Muscle layer of duodenum (tissue), 2 donors: Measurements from ENCODE around the gene PUDP.

ENCODE experiments used
- H3K27ac ChIP-seq: one replicate; pipeline ENCODE4 v1.7.0; 2013; ENCODE audit warnings: mild to moderate bottlenecking, low read length
- H3K27me3 ChIP-seq: one replicate; pipeline ENCODE4 v1.7.0; 2013; ENCODE audit warnings: low read depth, mild to moderate bottlenecking, control low read depth, low read length
- H3K36me3 ChIP-seq, 2 donors: one replicate each; pipeline ENCODE4 v1.7.0; 2013; ENCODE audit warnings: low read length in 2 of 2, control low read depth in 1 of 2, mild to moderate bottlenecking in 1 of 2; ENCODE audit not compliant: insufficient read depth in 2 of 2, control insufficient read depth in 1 of 2
- H3K4me1 ChIP-seq, 2 donors: one replicate each; pipeline ENCODE4 v1.7.0; 2013; ENCODE audit warnings: low read length in 2 of 2, mild to moderate bottlenecking in 2 of 2, control low read depth in 1 of 2, moderate library complexity in 1 of 2; ENCODE audit not compliant: insufficient read depth in 2 of 2, control insufficient read depth in 1 of 2
- H3K4me3 ChIP-seq, 2 donors: one replicate each; pipeline ENCODE4 v1.7.0; 2013; ENCODE audit warnings: low read length in 2 of 2, low read depth in 1 of 2, mild to moderate bottlenecking in 1 of 2
- H3K9me3 ChIP-seq, 2 donors: one replicate each; pipeline ENCODE4 v1.7.0; 2013; ENCODE audit warnings: low read length in 2 of 2, control low read depth in 1 of 2, mild to moderate bottlenecking in 1 of 2; ENCODE audit not compliant: control insufficient read depth in 1 of 2
- donor health status: healthy.

Gene PUDP

GRCh38 chrX:7068939-7069367, 79.0 kb downstream of the PUDP start:
- H3K9me3 ChIP-seq, result no peaks in the 10 kb centered on the region
- no peaks in the 10 kb centered on the region for H3K27me3 ChIP-seq
- H3K4me3 ChIP-seq, result no peak overlapping the region
- no peaks in the 10 kb centered on the region for H3K36me3 ChIP-seq
- H3K4me1 ChIP-seq, result no peaks in the 10 kb centered on the region
- no peak overlapping the region for H3K27ac ChIP-seq

DNA sequence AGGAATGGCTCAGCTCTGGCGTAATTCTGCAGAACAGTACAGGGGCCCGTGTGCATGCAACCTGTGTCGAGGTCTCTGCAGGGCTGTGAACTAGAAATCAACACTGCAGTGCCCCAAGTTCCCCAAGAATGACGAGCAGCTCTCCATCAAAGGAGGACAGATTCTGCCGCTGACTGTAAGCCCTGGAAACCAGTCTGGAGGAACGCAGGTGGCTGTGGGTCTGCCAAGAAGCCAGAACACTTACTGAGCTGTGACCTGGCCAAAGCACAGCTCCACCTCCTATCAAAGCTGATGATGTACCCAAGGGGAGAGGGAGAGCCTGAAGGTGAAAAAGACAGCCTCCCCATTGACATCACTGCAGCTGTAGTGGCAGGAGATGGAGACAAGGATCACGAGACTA, 80.7 kb downstream of the PUDP start:
- no peaks in the 10 kb centered on the region for H3K27me3 ChIP-seq
- H3K4me3 ChIP-seq, result no peak overlapping the region
- no peaks in the 10 kb centered on the region for H3K9me3 ChIP-seq
- H3K36me3 ChIP-seq, result no peaks in the 10 kb centered on the region
- no peaks in the 10 kb centered on the region for H3K4me1 ChIP-seq
- H3K27ac ChIP-seq, result no peak overlapping the region

- no peaks in the 10 kb centered on the region for H3K9me3 ChIP-seq
- H3K4me1 ChIP-seq, result no peaks in the 10 kb centered on the region
- H3K36me3 ChIP-seq, result no peaks in the 10 kb centered on the region
- H3K27me3 ChIP-seq, result no peaks in the 10 kb centered on the region
- H3K27ac ChIP-seq, result no peak overlapping the region
- H3K4me3 ChIP-seq, result no peak overlapping the region
Observed at GRCh38 chrX:7065473-7065872, 82.5 kb downstream of the PUDP start.

DNA sequence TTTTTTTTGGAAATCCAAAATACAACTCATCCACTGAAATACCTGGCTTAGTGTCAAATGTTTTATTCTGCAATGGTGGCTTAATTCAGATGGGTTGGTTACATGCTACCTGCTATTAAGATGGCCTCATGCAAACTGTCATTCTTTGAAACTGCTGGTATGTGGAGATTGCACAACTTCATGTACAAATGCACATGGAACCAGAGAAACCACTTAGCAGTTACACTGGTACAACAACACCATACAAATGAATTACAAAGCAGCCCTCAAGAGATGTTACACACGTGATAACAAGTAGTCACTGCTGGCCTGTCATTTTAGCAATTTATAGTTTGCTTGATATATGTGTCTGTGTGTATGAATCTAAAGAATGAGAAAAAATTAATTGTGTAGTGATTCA, 85.0 kb downstream of the PUDP start:
- Histone ChIP-seq H3K4me1 (no peaks in the 10 kb centered on the region), H3K36me3 (no peaks in the 10 kb centered on the region), H3K27me3 (no peaks in the 10 kb centered on the region), H3K27ac (no peak overlapping the region), H3K9me3 (no peaks in the 10 kb centered on the region), H3K4me3 (no peak overlapping the region)

DNA sequence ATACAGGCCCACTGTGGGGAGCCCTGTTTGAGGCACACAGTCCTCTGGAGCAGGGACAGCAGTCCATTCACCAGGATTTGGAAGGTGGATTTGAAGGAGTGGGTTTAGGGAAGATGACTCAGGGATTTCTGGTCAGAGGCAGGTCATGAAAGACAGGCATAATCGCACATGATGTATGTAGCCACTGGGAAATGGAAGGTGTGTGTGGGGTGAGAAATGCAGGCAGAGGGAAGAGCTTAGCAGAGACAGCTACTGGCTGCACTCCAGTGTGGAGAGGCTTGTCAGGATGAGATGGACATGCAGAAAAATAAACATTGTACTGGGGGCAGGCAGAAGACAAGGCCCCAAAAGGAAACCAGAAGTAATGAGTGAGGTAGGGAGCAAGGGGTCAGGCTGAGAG, 85.7 kb downstream of the PUDP start:
- Histone ChIP-seq H3K4me3 (no peak overlapping the region), H3K4me1 (no peaks in the 10 kb centered on the region), H3K36me3 (no peaks in the 10 kb centered on the region), H3K27me3 (no peaks in the 10 kb centered on the region), H3K9me3 (no peaks in the 10 kb centered on the region), H3K27ac (no peak overlapping the region)

GRCh38 chrX:7061429-7061828, 86.5 kb downstream of the PUDP start:
- Histone ChIP-seq H3K9me3 (no peaks in the 10 kb centered on the region), H3K4me1 (no peaks in the 10 kb centered on the region), H3K27me3 (no peaks in the 10 kb centered on the region), H3K4me3 (no peak overlapping the region), H3K27ac (no peak overlapping the region), H3K36me3 (no peaks in the 10 kb centered on the region)

- no peaks in the 10 kb centered on the region for H3K4me1 ChIP-seq
- no peak overlapping the region for H3K4me3 ChIP-seq
- no peak overlapping the region for H3K27ac ChIP-seq
- H3K9me3 ChIP-seq, result no peaks in the 10 kb centered on the region
- H3K27me3 ChIP-seq, result no peaks in the 10 kb centered on the region
- no peaks in the 10 kb centered on the region for H3K36me3 ChIP-seq
Observed at GRCh38 chrX:7060444-7060843, 87.5 kb downstream of the PUDP start.

GRCh38 chrX:7059859-7060258, 88.1 kb downstream of the PUDP start:
- Histone ChIP-seq H3K9me3 (no peaks in the 10 kb centered on the region), H3K27ac (no peak overlapping the region), H3K4me1 (no peaks in the 10 kb centered on the region), H3K4me3 (no peak overlapping the region), H3K36me3 (no peaks in the 10 kb centered on the region), H3K27me3 (no peaks in the 10 kb centered on the region)

- H3K4me3 ChIP-seq, result no peak overlapping the region
- no peaks in the 10 kb centered on the region for H3K36me3 ChIP-seq
- H3K4me1 ChIP-seq, result no peaks in the 10 kb centered on the region
- no peak overlapping the region for H3K27ac ChIP-seq
- no peaks in the 10 kb centered on the region for H3K9me3 ChIP-seq
- H3K27me3 ChIP-seq, result no peaks in the 10 kb centered on the region
Observed at GRCh38 chrX:7059214-7059838, 88.6 kb downstream of the PUDP start.

DNA sequence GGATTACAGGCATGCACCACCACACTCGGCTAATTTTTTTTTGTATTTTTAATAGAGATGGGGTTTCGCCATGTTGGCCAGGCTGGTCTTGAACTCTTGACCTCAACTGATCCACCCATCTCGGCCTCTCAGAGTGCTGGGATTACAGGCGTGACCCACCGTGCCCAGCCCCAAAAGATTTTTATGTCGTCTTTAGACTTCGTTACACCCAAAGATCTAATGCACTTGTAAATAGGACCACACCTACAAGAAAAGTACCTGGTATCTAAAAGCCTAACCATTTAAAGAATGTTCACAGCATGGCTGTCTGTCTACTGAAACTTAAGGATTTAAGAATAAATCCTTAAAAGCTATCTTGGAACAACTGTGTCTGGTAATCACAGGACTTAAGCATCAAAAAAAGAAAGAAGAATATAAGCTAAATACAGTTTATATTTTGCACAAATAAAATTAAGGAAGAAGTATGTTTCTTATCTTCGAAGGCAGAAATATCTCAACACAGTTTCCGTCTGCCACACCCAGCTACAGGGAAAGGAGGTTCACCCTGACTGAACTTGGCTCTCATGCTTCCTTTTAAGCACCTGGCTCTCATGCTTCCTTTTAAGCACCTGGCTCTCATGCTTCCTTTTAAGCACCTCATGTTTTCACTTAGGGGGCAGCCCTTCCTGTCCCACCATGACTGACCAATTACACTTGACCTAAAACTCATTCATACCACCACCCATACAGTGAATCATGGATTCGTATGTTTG, 92.4 kb downstream of the PUDP start:
- Histone ChIP-seq H3K36me3 (no peaks in the 10 kb centered on the region), H3K4me3 (no peak overlapping the region), H3K4me1 (no peaks in the 10 kb centered on the region), H3K27ac (no peak overlapping the region), H3K27me3 (no peaks in the 10 kb centered on the region), H3K9me3 (no peaks in the 10 kb centered on the region)

DNA sequence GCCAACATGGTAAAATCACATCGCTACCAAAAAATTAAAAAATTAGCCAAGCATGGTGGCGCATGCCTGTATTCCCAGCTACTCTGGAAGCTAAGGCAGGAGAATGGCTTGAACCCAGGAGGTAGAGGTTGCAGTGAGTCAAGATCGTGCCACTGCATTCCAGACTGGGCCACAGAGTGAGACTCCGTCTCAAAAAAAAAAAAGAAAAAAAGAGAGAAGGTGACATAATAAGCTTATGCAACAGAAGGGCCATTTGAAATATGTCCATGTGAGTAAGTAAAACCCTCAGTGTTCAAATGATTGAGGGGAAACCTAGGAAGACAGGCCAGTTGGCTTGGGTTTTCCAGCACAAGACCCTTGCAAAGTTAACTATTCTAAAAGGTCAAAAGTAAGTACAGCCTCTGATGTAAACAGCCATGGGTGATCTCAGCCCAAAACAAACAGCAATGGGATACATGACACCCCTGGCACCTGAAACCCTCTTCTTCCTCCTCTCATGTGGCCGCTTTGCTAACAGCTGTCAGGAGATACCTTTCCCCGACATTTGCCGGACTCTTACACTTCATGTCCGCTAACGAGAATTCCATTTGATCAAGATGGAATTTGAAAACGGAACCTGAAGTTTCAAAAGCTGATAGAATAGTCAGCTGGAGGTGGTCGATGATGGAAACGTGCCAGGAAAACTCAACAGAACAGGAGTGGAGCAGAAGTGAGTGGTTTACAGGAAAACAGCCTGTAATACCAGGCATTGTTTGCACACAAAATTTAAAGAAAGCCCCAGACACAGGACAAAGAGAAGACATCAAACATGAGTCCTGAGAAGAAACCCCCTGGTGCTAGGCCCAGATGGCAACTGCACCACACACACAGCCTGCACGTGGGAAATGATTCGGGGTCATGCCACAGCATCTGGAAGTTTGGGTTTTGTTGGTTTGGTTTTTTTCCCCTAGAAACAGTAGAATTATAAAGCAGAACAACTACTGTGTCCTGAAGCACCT, 93.4 kb downstream of the PUDP start:
- Histone ChIP-seq H3K36me3 (peaks cover 0 to 4% of the 10 kb centered on the region in 2 donors), H3K27me3 (no peaks in the 10 kb centered on the region), H3K4me3 (no peak overlapping the region), H3K4me1 (no peaks in the 10 kb centered on the region), H3K27ac (no peak overlapping the region), H3K9me3 (no peaks in the 10 kb centered on the region)
